ENCODE data around the gene ZNF385A.

GRCh38 chr12:54395545-54395944, 11.0 kb upstream of the ZNF385A start:
- TF ChIP-seq CTCF (IDR thresholded peaks at IDR 0.05; ENCODE audit: low read depth, low read length, poor library complexity, severe bottlenecking), result no peak
- TF ChIP-seq EZH2phosphoT487 (IDR thresholded peaks at IDR 0.05; ENCODE audit: borderline replicate concordance, low read length), result no peak

Measured in DOHH2 (cell line).